H1 (cell line): ENCODE data around the gene EYA4. TPM values are rescaled to one million over a fixed set of nuclear protein-coding genes. Genes with fewer than 3 reads are reported as not detected.

Experiments used
- CTCF ChIA-PET: fragments of 300-600 bp; sonication (Branson Sonifier 250); formaldehyde crosslinking; loops from one replicate; lab custom pipeline; 2021; ENCODE audit not compliant: partially characterized antibody; lab: Charles Lee
- POLR2A ChIA-PET: fragments of 300-600 bp; sonication (Branson Sonifier 250); formaldehyde crosslinking; loops from one replicate; lab custom pipeline; 2021; ENCODE audit warnings: inconsistent platforms; ENCODE audit not compliant: partially characterized antibody; lab: Charles Lee
- DNase-seq, 2 experiments: peaks; one replicate each; pipeline versions ENCODE4 v3.0.0 to v3.0.0-alpha.2; 2010 to 2022; ENCODE audit warnings: low spot score in 2 of 2, low read depth in 1 of 2, mixed read lengths in 1 of 2
- FAIRE-seq: peaks from 2 replicates; lab custom pipeline; 2011; peaks lifted over from hg19 to GRCh38; lab: Jason Lieb, UNC
- H2AFZ ChIP-seq: 2 replicates; pipeline ENCODE4 v1.8.1; 2012; ENCODE audit warnings: low read length, inconsistent platforms
- H2AK5ac ChIP-seq: 2 replicates; pipeline ENCODE4 v1.6.1; 2013; ENCODE audit warnings: low read depth, low read length
- H2BK120ac ChIP-seq: replicated peaks from 2 replicates; pipeline ENCODE3; 2013; ENCODE audit warnings: low read depth, low read length, inconsistent platforms
- H2BK12ac ChIP-seq: 2 replicates; pipeline ENCODE4 v1.6.1; 2013; ENCODE audit warnings: low read depth, low read length
- H2BK15ac ChIP-seq: 2 replicates; pipeline ENCODE4 v1.6.1; 2013; ENCODE audit warnings: low read length
- H2BK20ac ChIP-seq: 2 replicates; pipeline ENCODE4 v1.6.1; 2013; ENCODE audit warnings: low read length
- H2BK5ac ChIP-seq: 2 replicates; pipeline ENCODE4 v1.6.1; 2013; ENCODE audit warnings: low read depth, low read length
- H3K14ac ChIP-seq: 2 replicates; pipeline ENCODE4 v1.6.1; 2013; ENCODE audit warnings: inconsistent platforms; ENCODE audit not compliant: insufficient read length
- H3K18ac ChIP-seq: 2 replicates; pipeline ENCODE4 v1.6.1; 2013; ENCODE audit warnings: low read length; ENCODE audit errors: extremely low read depth
- H3K23ac ChIP-seq: 2 replicates; pipeline ENCODE4 v1.6.1; 2013; ENCODE audit warnings: inconsistent platforms; ENCODE audit not compliant: insufficient read length
- H3K23me2 ChIP-seq: 2 replicates; pipeline ENCODE4 v1.6.1; 2013; ENCODE audit warnings: low read depth, low read length
- H3K27ac ChIP-seq: 2 replicates; pipeline ENCODE4 v1.6.1; 2011; ENCODE audit warnings: low read depth, low read length, inconsistent platforms
- H3K27me3 ChIP-seq, 4 experiments: replicated peaks in 1 of 4; 1 replicate in 1 of 4; 2 replicates in 3 of 4; pipeline versions ENCODE4 v1.6.1 to v1.8.1; 2011 to 2013; ENCODE audit warnings: low read length in 3 of 4, mild to moderate bottlenecking in 3 of 4, inconsistent platforms in 2 of 4, mixed read lengths in 2 of 4, moderate library complexity in 1 of 4; ENCODE audit not compliant: control insufficient read depth in 3 of 4, insufficient read depth in 3 of 4; ENCODE audit errors: extremely low read depth in 1 of 4
- H3K36me3 ChIP-seq, 4 experiments: 2 replicates each; pipeline versions ENCODE4 v1.6.1 to v1.8.1; 2011 to 2013; ENCODE audit warnings: mild to moderate bottlenecking in 4 of 4, low read length in 3 of 4, moderate library complexity in 2 of 4, control low read depth in 1 of 4, inconsistent platforms in 1 of 4; ENCODE audit not compliant: insufficient read depth in 4 of 4, control insufficient read depth in 2 of 4
- H3K4ac ChIP-seq: replicated peaks from 2 replicates; pipeline ENCODE3; 2013; ENCODE audit warnings: low read length, low read depth, mixed read lengths, inconsistent platforms; ENCODE audit not compliant: insufficient read length
- H3K4me1 ChIP-seq, 4 experiments: replicated peaks in 1 of 4; 1 replicate in 1 of 4; 2 replicates in 3 of 4; pipeline versions ENCODE4 v1.6.1 to v1.8.1; 2011 to 2013; ENCODE audit warnings: low read length in 3 of 4, inconsistent platforms in 2 of 4, mixed read lengths in 1 of 4; ENCODE audit not compliant: insufficient read depth in 4 of 4, control insufficient read depth in 3 of 4
- H3K4me2 ChIP-seq, 2 experiments: 2 replicates each; pipeline versions ENCODE4 v1.6.1 to v1.8.1; 2011 to 2013; ENCODE audit warnings: low read depth in 2 of 2, low read length in 2 of 2, control low read depth in 1 of 2, inconsistent platforms in 1 of 2, mild to moderate bottlenecking in 1 of 2; ENCODE audit not compliant: insufficient read depth in 1 of 2
- H3K4me3 ChIP-seq, 4 experiments: fragments of 200-600, 300-600 bp in 1 of 4; sonication (generic), shearing (Covaris generic), sonication (Bioruptor Twin) in 1 of 4; 2 replicates each; pipeline versions ENCODE4 v1.5.1 to v1.8.1; 2011 to 2016; ENCODE audit warnings: low read length in 4 of 4, low read depth in 3 of 4, control low read depth in 2 of 4, inconsistent platforms in 2 of 4, mild to moderate bottlenecking in 2 of 4, mixed read lengths in 1 of 4, moderate library complexity in 1 of 4; ENCODE audit not compliant: insufficient read depth in 2 of 4; ENCODE audit errors: extremely low read depth in 1 of 4
- H3K56ac ChIP-seq: replicated peaks from 2 replicates; pipeline ENCODE3; 2013; ENCODE audit warnings: low read depth, mild to moderate bottlenecking, mixed read lengths, low read length, inconsistent platforms; ENCODE audit not compliant: insufficient read length
- H3K79me1 ChIP-seq: 2 replicates; pipeline ENCODE4 v1.6.1; 2013; ENCODE audit warnings: low read depth, low read length, control low read depth
- H3K79me2 ChIP-seq, 2 experiments: 2 replicates each; pipeline versions ENCODE4 v1.6.1 to v1.8.1; 2012 to 2013; ENCODE audit warnings: low read length in 2 of 2, mild to moderate bottlenecking in 2 of 2, inconsistent platforms in 1 of 2; ENCODE audit not compliant: insufficient read depth in 2 of 2, control insufficient read depth in 1 of 2
- H3K9ac ChIP-seq, 4 experiments: replicated peaks in 1 of 4; 1 replicate in 1 of 4; 2 replicates in 3 of 4; pipeline versions ENCODE4 v1.6.1 to v1.8.1; 2011 to 2013; ENCODE audit warnings: low read depth in 3 of 4, low read length in 3 of 4, control low read depth in 2 of 4, mild to moderate bottlenecking in 2 of 4, moderate library complexity in 2 of 4, inconsistent platforms in 1 of 4; ENCODE audit errors: extremely low read depth in 1 of 4
- H3K9me3 ChIP-seq, 2 experiments: 2 replicates each; pipeline versions ENCODE4 v1.6.1 to v1.8.1; 2012 to 2013; ENCODE audit warnings: mild to moderate bottlenecking in 2 of 2, moderate library complexity in 2 of 2, control low read depth in 1 of 2, inconsistent platforms in 1 of 2, low read depth in 1 of 2, low read length in 1 of 2, mixed read lengths in 1 of 2; ENCODE audit not compliant: insufficient read depth in 2 of 2
- H4K20me1 ChIP-seq, 2 experiments: replicated peaks in 1 of 2; 2 replicates each; pipeline versions ENCODE3 to v1.8.1; 2011 to 2013; ENCODE audit warnings: inconsistent platforms in 2 of 2, low read length in 2 of 2, mild to moderate bottlenecking in 1 of 2; ENCODE audit not compliant: insufficient read depth in 2 of 2, control insufficient read depth in 1 of 2
- H4K5ac ChIP-seq: 2 replicates; pipeline ENCODE4 v1.6.1; 2013; ENCODE audit warnings: low read length, low read depth, mixed read lengths, inconsistent platforms; ENCODE audit not compliant: insufficient read length
- H4K8ac ChIP-seq: 2 replicates; pipeline ENCODE4 v1.8.0; 2013; ENCODE audit warnings: mild to moderate bottlenecking, moderate library complexity, low read length, inconsistent platforms; ENCODE audit not compliant: insufficient read depth; ENCODE audit errors: extremely low read depth
- H4K91ac ChIP-seq: replicated peaks from 2 replicates; pipeline ENCODE3; 2013; ENCODE audit warnings: low read length, mixed read lengths, inconsistent platforms; ENCODE audit not compliant: insufficient read length
- ATF3 ChIP-seq: IDR thresholded peaks from 2 replicates; pipeline ENCODE4 v1.6.1; 2011; ENCODE audit warnings: low read depth, mild to moderate bottlenecking, low read length; ENCODE audit not compliant: insufficient read depth
- JUND ChIP-seq: IDR thresholded peaks from 2 replicates; pipeline ENCODE4 v1.6.1; 2011; ENCODE audit warnings: mild to moderate bottlenecking, improper control_type of control experiment, low read length
- WGBS, 2 experiments: shearing (Covaris generic) in 1 of 2; methylation state at CpG; one replicate each; pipeline versions ENCODE4 v1.1.6 to v1.1.7; 2013 to 2015; ENCODE audit warnings: low lambda C conversion rate in 2 of 2, mixed read lengths in 2 of 2, inconsistent platforms in 1 of 2, low coverage in 1 of 2, missing lambda C conversion rate in 1 of 2; ENCODE audit not compliant: insufficient replicate concordance in 2 of 2, insufficient coverage in 1 of 2, insufficient read length in 1 of 2; ENCODE audit errors: extremely low coverage in 1 of 2, missing lambda C conversion rate in 1 of 2; 5-methylcytosine and 5-hydroxymethylcytosine counted together
- polyA plus RNA-seq, 7 experiments: library from polyadenylated mRNA; depleted of rRNA in 3 of 7; stranded (reverse) in 5 of 7; unstranded in 2 of 7; fragments of >200 nt in 5 of 7; fragments of 200-250 nt in 2 of 7; gene quantifications; 1 replicate in 5 of 7; 2 replicates in 1 of 7; 4 replicates in 1 of 7; pipeline versions ENCODE4 v1.2.1 to v1.2.3, GENCODE V29; 2011 to 2013; ENCODE audit warnings: missing spikeins in 2 of 7, mixed read lengths in 2 of 7
- total RNA-seq: library from RNA; stranded (reverse); fragmentation: NEBNext Ultra II Directional; extraction: Animal tissue kit (Norgen Biotek cat#: 25700); gene quantifications from 2 replicates; pipeline ENCODE4 v1.2.1, GENCODE V29; 2021

The EYA4 gene
- total and polyA plus RNA-seq, 2 of the 8 experiments (the other 6 are each of a cell fraction or from before 2014, with no cell fraction given) = 0.06 to 0.17 TPM

DNA sequence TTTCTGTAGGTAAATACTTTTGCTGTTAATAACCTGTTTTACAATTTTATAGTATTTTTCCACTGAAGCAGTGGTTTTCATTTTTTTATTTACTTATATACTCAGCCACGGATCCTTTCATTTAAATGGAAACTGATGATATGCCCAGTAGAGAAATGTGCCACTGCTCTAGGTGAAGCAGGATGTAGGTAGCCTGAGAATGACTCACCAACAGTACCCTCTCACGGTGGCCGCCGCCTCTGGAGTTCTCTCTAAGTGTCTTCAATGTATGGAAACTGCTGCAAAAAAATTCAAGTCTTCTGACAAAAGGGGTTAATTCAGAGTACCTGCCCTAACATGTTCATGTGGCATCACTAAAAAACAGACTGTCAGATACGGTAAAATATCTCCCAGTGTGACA, 6.4 kb downstream of the EYA4 start:
- Histone ChIP-seq H3K18ac (no peak overlapping the region), H4K8ac (no peak overlapping the region), H2BK15ac (no peak overlapping the region), H2BK20ac (no peak overlapping the region), H3K36me3 (no peaks in the 10 kb centered on the region), H2BK12ac (no peak overlapping the region), H3K4me1 (peaks cover 0 to 6% (median 0%) of the 10 kb centered on the region in 4 experiments; a peak in 4 of 7 replicates), H3K27ac (no peak overlapping the region), H3K79me2 (no peaks in the 10 kb centered on the region), H2BK120ac (no peak overlapping the region), H3K79me1 (no peaks in the 10 kb centered on the region), H2AFZ (no peak overlapping the region)
- no peak for DNase-seq
- CTCF ChIA-PET = no interaction called here
- no peak for FAIRE-seq
- TF ChIP-seq ATF3 (no peak), JUND (0 out of 2 replicates have a peak, but pooled peaks have one; percentile 21)
- TF ChIP-seq, all 59 proteins: peak for 1
- no peak overlapping the region for H3K23ac ChIP-seq
- no peak overlapping the region for H3K4me2 ChIP-seq
- 70% methylated on average over 5 of the region's 5 CpGs; no CpG with 5 or more reads in 1 of the 2 experiments for WGBS, 2 experiments
- H3K4me3 ChIP-seq = no peak overlapping the region
- no peak overlapping the region for H3K9ac ChIP-seq
- no peak overlapping the region for H2BK5ac ChIP-seq
- peaks cover 0 to 3% of the 10 kb centered on the region in 2 experiments for H4K20me1 ChIP-seq
- POLR2A ChIA-PET = no interaction called here
- no peak overlapping the region for H3K4ac ChIP-seq
- H4K91ac ChIP-seq = no peak overlapping the region
- no peak overlapping the region for H3K56ac ChIP-seq
- H3K9me3 ChIP-seq = no peaks in the 10 kb centered on the region
- H3K27me3 ChIP-seq = peaks cover 12 to 31% (median 17%) of the 10 kb centered on the region in 4 experiments
- no peak overlapping the region for H3K14ac ChIP-seq
- H4K5ac ChIP-seq = no peak overlapping the region
- no peak overlapping the region for H2AK5ac ChIP-seq
- H3K23me2 ChIP-seq = peaks cover 2% of the 10 kb centered on the region; the same call in 1 of the 2 replicates
